IMR-90 (cell line): ENCODE results near the gene ITGA1.

Source experiments
- MXI1 ChIP-seq: IDR thresholded peaks from 2 replicates; pipeline ENCODE4 v1.6.1; 2012; ENCODE audit warnings: low read depth, mild to moderate bottlenecking, low read length, moderate library complexity, borderline replicate concordance
- SMC3 ChIP-seq: fragments of 150-350 bp; IDR thresholded peaks from 2 replicates; pipeline ENCODE4 v1.6.1; 2016; ENCODE audit warnings: low read depth, mild to moderate bottlenecking, antibody characterized with exemption, low read length, moderate library complexity

- no peak for TF ChIP-seq MXI1
- TF ChIP-seq SMC3 = no peak
These were observed 17.3 kb downstream of the ITGA1 start for GRCh38 chr5:52804981-52805380.
